Loucy (cell line): ENCODE measurements around the gene ANKRD65.
"Not testable (repeated sequence)": the region's sequence is repeated elsewhere in the genome, so short reads cannot be mapped to it uniquely, and the experiment has no call there.

Source experiments
- H2AFZ ChIP-seq: fragments of 200-600 bp; sonication (generic); 2 replicates; pipeline ENCODE4 v1.6.0; 2016; ENCODE audit warnings: antibody characterized with exemption, mild to moderate bottlenecking, low read length, moderate library complexity
- H3F3A ChIP-seq: fragments of 200-600 bp; 2 replicates; pipeline ENCODE4 v1.6.0; 2016; ENCODE audit warnings: antibody characterized with exemption, low read depth, mild to moderate bottlenecking
- H3K27me3 ChIP-seq: fragments of 200-600 bp; sonication (generic); 2 replicates; pipeline ENCODE4 v1.6.1; 2014; ENCODE audit warnings: low read length, mild to moderate bottlenecking; ENCODE audit not compliant: insufficient read depth, poor library complexity, severe bottlenecking
- H3K36me3 ChIP-seq: fragments of 200-600 bp; sonication (generic); 2 replicates; pipeline ENCODE4 v1.6.1; 2016; ENCODE audit warnings: low read length; ENCODE audit not compliant: insufficient read depth
- H3K4me1 ChIP-seq: fragments of 200-600 bp; sonication (generic); 2 replicates; pipeline ENCODE4 v1.5.1; 2014; ENCODE audit warnings: low read length, mild to moderate bottlenecking; ENCODE audit not compliant: insufficient read depth, poor library complexity, severe bottlenecking
- H3K4me2 ChIP-seq: fragments of 200-600 bp; sonication (generic); 2 replicates; pipeline ENCODE4 v1.6.0; 2014; ENCODE audit warnings: antibody characterized with exemption, low read length, low read depth, mild to moderate bottlenecking; ENCODE audit not compliant: poor library complexity, severe bottlenecking
- H3K4me3 ChIP-seq: fragments of 200-600 bp; sonication (generic); 2 replicates; pipeline ENCODE4 v1.5.1; 2014; ENCODE audit warnings: low read length, mild to moderate bottlenecking, mixed read lengths; ENCODE audit not compliant: poor library complexity, severe bottlenecking
- H3K79me2 ChIP-seq: fragments of 200-600 bp; sonication (generic); 2 replicates; pipeline ENCODE4 v1.6.1; 2014; ENCODE audit warnings: low read length; ENCODE audit not compliant: insufficient read depth
- H3K9ac ChIP-seq: fragments of 200-600 bp; sonication (generic); 2 replicates; pipeline ENCODE4 v1.6.0; 2014; ENCODE audit warnings: mild to moderate bottlenecking, low read depth, low read length, moderate library complexity; ENCODE audit not compliant: poor library complexity, severe bottlenecking
- H3K9me2 ChIP-seq: fragments of 200-600 bp; sonication (generic); replicated peaks from 2 replicates; pipeline ENCODE4 v1.6.1; 2016; ENCODE audit warnings: low read depth, low read length, mixed read lengths
- H3K9me3 ChIP-seq: fragments of 200-600 bp; sonication (generic); 2 replicates; pipeline ENCODE4 v1.6.1; 2014; ENCODE audit warnings: mild to moderate bottlenecking, antibody characterized with exemption, low read length, low read depth; ENCODE audit not compliant: insufficient read depth
- H4K20me1 ChIP-seq: fragments of 200-600 bp; sonication (generic); 2 replicates; pipeline ENCODE4 v1.6.0; 2014; ENCODE audit warnings: antibody characterized with exemption, low read length, mild to moderate bottlenecking; ENCODE audit not compliant: insufficient read depth, poor library complexity, severe bottlenecking
- CTCF ChIP-seq: fragments of 200-600 bp; sonication (generic); conservative IDR thresholded peaks from 2 replicates; pipeline ENCODE4 v1.5.1; 2014; ENCODE audit warnings: mild to moderate bottlenecking, antibody characterized with exemption, low read length
- EZH2phosphoT487 ChIP-seq: fragments of 200-600 bp; IDR thresholded peaks from 2 replicates; pipeline ENCODE4 v1.6.1; 2018; ENCODE audit warnings: antibody characterized with exemption, mild to moderate bottlenecking, moderate library complexity, borderline replicate concordance

The ANKRD65 gene

DNA sequence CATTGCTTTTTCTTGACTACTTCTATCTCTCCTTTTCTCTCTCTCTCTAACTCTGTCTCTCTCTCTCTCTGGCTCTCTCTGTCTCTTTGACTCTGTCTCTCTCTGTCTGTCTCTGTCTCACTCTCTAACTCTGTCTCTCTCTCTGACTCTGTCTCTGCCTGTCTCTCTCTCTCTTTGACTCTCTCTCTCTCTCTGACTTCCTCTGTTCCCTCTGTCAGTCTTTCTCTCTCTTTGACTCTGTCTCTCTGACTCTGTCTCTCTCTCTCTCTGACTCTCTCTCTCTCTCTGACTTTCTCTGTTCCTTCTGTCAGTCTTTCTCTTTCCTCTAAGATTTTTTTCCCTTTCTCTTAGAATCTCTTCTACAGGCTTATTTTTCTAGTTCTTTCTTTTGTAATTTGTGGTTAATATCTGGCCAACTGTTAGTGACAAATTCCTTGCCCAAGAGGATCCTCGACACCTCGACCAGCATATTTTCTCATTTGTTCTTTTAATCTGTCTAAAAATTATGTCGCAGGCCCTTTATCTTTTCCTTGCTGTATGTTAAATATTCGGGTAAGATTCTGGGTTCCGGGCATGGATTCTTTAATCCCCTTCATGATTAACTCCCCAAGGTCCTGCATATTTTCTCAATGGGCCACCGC lies 28.1 kb upstream of the ANKRD65 start, which contains the start of gene ATAD3C:
Gene ATAD3C, plus strand, starts transcription at position 591 of the 641 bp plus-strand sequence. CDS start 995 bp downstream, outside the sequence.
- Histone ChIP-seq H3K9ac (no peak within 1 kb of the TSS), H3F3A (no peaks in the 10 kb centered on the region), H3K4me2 (no peak within 1 kb of the TSS), H3K4me3 (no peak within 1 kb of the TSS), H2AFZ (no peak within 1 kb of the TSS), H3K36me3 (no peaks in the 10 kb centered on the region), H3K9me3 (no peaks in the 10 kb centered on the region), H3K79me2 (no peaks in the 10 kb centered on the region), H3K4me1 (no peaks in the 10 kb centered on the region), H3K9me2 (no peaks in the 10 kb centered on the region), H3K27me3 (no peaks in the 10 kb centered on the region), H4K20me1 (no peaks in the 10 kb centered on the region)
- TF ChIP-seq CTCF (no peak), EZH2phosphoT487 (no peak)

DNA sequence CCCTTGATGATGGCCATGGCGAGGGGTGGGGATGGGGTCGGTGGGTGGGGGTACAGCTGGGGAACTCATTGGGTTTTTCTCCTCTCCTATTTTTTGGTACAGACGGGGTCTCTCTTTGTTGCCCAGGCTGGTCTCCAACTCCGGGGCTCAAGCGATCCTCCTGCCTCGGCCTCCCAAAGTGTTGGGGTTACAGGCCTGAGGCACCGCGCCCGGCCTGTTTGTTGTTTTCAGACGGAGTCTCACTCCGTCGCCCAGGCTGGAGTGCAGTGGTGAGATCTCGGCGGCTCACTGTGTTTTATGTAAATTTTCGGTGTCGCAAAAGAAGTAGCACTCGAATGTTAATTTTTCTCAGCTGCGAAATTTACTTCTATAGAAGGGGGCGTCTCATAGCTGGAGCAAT lies 25.6 kb upstream of the ANKRD65 start:
- not testable (repeated sequence) for H3K79me2 ChIP-seq, H2AFZ ChIP-seq, H3K9me2 ChIP-seq, H3K9me3 ChIP-seq, H3F3A ChIP-seq, H3K4me3 ChIP-seq, H3K4me1 ChIP-seq, H3K9ac ChIP-seq, H4K20me1 ChIP-seq, H3K36me3 ChIP-seq, H3K4me2 ChIP-seq, H3K27me3 ChIP-seq

DNA sequence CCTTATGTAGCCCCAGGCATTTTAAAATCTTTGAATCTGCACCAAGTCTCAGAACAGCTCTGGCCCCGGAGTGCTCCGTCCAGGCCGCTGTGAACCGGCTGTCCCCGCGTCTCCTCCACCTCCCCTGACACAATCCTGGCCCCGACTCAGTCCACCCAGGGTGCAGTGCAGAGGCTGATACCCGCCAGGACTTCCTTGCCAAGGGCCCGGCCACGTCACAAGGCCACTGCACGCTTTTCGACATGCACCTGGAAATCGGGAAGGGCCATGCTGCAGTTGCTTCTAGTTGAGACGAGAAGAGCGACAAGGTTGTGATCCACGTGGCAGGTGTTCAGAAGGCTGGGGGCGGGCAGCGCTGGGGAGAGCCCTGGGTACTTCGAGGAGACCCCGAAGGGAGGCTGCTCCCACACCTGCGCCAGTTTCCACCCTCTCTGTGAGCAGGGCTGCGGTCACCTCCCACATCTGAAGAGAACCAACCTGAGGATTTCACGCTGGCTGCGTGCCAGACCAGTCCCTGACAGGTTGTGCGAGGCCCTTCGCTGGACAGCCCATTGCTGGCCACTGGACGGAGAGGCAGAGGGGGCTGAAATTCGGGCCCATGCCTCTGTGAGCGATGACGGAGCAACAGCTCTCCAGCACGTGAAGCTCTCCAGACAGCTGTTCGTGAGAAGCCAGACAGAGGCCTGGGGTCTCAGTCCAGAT lies 21.1 kb upstream of the ANKRD65 start:
- TF ChIP-seq EZH2phosphoT487: no peak
- TF ChIP-seq CTCF: no peak

More for the DNA sequence above, 21.1 kb upstream of the ANKRD65 start:
- no peaks in the 10 kb centered on the region for H3K9me3 ChIP-seq
- no peak overlapping the region for H2AFZ ChIP-seq
- peaks cover 21% of the 10 kb centered on the region for H3K4me1 ChIP-seq
- no peak overlapping the region for H3K9ac ChIP-seq
- no peaks in the 10 kb centered on the region for H3F3A ChIP-seq
- H3K79me2 ChIP-seq: no peaks in the 10 kb centered on the region
- no peaks in the 10 kb centered on the region for H3K36me3 ChIP-seq
- no peak overlapping the region for H3K4me2 ChIP-seq
- no peaks in the 10 kb centered on the region for H3K9me2 ChIP-seq
- H4K20me1 ChIP-seq: no peaks in the 10 kb centered on the region
- no peak overlapping the region for H3K4me3 ChIP-seq
- H3K27me3 ChIP-seq: no peaks in the 10 kb centered on the region
